Stimulated activated CD4-positive, alpha-beta T cell treated with anti-CD3 and anti-CD28 coated beads, Interleukin-2, amount 100 ng/mL, for 48 hours (primary cell): ENCODE results near the gene FAF1.

Experiments used
- DNase-seq, 2 donors: peaks; one replicate each; pipeline ENCODE4 v3.0.0-alpha.2; 2020

FAF1 gene

DNA sequence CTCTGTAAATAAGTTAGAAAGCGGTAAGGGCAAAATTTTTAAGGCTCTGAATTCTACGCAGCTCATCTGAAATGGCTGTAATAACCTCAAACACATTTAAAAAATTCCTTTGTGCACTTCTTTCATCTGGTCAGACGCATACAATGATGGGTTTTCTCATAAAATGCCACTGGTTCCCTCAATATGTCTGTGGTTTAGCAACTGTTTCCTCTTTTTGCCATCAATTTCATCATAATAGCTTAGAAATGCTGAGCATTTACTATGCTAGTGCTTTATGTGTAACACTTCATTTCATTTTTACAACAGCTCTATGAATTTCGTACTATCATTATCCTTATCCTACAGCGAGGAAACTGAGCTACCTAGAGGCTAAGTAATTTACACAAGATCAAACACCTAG, 501.6 kb downstream of the FAF1 start:
- no peak for DNase-seq

- DNase-seq, result no peak
These were observed 505.2 kb downstream of the FAF1 start for GRCh38 chr1:50454911-50455310.

DNA sequence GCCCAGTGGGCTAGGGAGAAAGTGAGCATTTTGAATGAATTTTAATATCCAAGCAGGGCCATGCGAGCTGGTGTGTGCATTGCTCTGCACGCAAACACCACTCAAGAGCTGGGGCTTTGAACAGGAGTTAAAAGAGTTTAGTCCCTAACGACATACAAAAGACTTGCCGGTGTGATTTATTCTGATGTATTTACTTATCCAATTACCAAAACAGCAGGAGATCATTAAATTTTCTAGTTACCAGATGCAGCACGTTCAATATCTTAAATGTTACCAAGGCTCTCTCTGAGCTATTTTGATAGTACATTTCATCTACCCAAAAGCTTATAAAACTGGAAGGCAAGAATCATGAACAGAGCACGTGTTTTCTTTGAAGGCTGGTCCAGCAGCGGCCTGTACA, 506.8 kb downstream of the FAF1 start:
- DNase-seq, result no peak

DNA sequence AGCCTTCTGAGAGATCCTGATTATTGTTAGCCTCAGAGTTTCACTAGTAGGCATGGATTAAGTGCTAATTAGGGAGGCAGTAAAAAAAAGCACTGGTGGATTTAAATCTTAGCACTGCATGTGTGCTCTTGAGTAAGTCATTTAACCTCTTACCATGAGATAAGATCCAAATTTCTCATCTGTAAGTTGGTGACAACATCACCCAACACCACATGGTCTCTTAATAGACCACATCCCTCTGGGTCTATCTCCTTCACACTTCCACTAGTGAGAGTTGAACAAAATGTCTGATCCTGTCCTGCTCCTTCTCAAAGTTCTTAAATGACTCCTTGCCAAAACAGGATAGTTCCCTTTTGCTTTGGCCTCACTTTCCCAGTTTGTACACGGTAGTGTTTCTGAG, 507.4 kb downstream of the FAF1 start:
- DNase-seq, result no peak

DNA sequence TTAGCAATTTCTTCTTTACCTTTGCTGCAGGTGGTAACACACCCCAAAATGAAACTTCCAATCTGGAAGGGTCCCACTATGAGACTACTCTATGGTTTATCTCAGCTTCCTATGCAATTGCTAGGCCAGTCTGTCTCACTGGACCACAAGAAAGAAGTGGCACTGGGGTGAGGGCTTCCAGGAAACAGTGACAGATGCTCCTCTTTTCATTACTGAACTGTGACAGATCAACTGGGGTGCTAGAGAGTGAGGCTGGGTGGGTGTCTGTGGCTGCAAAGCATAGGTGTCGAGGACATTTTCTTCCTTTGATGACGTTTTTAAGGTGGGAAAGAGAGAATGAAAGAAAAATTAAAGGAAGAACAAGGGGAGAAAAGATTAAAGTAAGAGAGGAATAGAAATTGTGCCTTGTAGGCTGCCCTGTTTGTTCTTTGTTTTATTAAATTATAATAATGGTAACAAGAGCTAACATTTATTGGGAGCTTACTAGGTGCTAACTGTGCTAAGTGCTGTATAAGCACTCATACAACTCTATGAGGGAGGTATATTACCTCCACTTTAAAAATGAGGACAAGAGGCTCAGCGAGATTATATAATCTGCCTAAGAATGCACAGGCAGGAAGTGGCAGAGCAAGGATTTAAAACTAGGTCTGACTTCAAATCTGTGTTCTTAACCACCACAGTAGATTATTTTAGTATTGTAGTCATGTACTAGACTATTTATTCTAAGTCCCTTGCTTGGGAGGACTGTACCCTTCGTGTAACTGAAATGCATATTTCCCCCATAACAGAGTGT, 509.0 kb downstream of the FAF1 start:
- DNase-seq, result no peak

- no peak for DNase-seq
These were observed 512.1 kb downstream of the FAF1 start for GRCh38 chr1:50447961-50448360.

DNA sequence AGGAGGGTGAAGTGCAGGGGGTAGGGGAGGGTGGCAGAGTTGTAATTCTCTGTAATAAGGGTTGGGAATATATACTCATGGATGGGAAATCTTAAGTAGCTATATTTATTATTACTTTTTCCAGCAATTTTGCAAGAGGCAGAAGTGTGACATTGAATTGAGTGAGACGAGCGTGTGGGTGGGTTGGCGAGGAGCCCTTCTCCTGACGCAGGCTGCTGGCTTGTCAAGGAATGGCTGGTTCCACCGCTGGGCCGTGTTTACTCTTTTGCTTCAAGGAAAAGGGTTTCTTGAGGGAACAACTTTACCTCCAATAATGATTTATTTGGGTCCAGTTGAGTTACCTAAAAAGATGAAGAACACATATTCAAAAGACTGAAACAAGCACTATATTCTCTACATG, 518.9 kb downstream of the FAF1 start:
- DNase-seq, result no peak

DNA sequence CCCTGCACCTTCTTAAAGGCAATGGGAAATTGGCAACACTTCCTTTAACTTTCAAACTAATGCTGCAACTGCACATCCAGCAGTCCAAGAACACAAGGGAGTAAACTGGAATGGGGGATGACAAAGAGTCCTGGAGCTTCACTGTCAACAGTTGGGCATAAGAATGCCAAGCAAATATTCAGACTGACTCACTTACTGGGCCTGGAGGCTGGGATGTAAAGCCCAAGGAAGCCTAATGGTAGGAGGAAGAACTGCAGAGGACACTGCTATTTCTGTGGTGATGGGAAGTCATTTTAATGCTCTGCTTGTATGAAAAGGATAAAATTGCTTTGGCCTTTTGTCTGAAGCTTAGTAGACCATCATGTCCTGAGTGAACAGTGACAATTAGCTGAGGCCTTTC, 521.1 kb downstream of the FAF1 start:
- no peak for DNase-seq

- DNase-seq, result no peak
These were observed 523.6 kb downstream of the FAF1 start for GRCh38 chr1:50436489-50436888.

GRCh38 chr1:50430010-50430405, 530.1 kb downstream of the FAF1 start:
- no peak for DNase-seq

GRCh38 chr1:50427818-50428779, 532.0 kb downstream of the FAF1 start:
- no peak for DNase-seq

DNA sequence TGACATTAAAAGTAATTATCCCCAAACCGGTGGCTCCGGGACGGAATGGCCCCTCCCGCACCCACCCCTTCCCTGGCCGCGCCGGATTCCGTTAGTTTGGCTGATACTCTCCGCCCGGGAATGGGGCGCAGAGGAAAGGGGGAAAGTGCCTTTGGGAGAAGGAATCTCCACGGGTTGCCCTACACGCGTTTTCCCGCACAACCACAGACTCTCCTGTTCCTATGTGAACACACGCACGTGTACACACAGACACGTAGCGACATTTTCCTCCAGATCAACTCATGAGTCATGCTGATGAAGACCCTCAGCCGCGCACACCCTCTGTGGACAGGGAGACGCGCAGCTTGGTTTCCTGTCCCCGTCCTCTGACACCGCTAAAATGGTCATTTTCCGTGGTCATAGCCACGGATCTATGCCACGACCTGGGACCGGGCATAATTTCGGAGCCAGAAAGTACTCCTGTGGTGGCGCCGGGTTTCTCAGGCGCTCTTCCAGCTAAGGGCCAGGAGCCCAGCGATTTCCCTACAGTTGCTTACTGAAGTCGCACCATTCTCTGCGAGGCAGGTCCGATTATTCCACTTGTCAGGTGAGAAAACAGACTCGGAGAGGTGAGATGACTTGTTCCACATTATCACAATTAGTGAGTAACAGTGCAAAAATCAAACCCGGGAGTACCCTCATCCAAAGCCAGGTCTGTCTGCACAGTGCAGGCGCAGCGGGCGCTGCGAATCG, 532.8 kb downstream of the FAF1 start:
- no peak for DNase-seq

DNA sequence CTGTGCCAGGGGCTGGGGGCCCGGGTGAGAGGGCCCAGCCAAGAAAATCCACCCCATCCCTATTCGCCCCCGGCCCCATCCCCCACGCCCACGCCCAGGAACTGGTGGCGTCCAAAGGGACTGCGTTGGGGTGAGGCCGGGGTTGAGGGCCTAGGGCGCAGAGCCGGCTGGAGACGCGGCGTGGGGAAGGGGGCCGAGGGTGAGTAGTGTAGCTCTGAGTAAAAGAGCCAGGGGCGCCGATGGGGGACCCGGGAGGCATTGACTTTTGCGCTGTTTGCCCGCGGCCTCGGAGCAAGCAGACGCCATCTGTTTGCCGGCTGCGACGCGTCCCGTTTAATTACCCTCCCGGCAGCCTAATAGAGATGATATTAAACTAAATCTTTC, 533.4 kb downstream of the FAF1 start:
- DNase-seq, result no peak

GRCh38 chr1:50426108-50426700, 533.9 kb downstream of the FAF1 start:
- DNase-seq, result no peak

DNA sequence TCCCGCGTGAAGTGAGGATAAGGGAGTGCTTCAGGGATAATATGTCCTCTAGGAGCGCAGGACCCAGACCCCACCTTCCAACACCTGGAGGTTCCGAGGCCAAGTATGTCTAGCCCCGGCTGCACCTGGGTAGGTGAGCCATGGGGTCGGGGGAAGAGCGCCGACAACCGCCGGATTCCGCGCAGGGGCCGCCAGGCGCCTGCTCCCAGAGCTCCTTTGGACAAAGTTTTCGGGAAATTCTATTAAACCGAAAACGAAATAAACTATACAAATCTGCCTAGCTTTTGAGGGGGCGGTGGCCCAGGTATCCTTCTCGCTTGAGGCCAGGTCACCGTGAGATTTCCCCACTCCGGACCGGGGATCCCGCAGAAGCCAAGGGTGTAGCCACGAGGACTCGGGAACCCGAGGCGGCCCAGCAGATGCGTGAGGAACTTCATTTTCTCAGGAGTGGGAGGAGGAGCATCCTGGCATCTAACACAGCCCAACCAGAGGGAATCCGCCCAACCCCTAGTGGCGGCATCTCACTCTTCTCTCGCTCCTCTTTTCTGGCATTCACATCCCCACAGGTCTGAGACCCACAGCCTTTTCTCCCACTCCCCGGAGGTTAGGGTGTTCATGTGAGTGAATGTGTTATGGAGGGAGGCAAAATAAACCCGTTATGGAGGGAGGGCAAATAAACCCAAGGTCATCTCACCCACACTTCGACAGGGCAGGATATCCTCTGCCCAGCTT, 534.5 kb downstream of the FAF1 start:
- no peak for DNase-seq

GRCh38 chr1:50424884-50425375, 535.1 kb downstream of the FAF1 start:
- DNase-seq, result no peak

DNA sequence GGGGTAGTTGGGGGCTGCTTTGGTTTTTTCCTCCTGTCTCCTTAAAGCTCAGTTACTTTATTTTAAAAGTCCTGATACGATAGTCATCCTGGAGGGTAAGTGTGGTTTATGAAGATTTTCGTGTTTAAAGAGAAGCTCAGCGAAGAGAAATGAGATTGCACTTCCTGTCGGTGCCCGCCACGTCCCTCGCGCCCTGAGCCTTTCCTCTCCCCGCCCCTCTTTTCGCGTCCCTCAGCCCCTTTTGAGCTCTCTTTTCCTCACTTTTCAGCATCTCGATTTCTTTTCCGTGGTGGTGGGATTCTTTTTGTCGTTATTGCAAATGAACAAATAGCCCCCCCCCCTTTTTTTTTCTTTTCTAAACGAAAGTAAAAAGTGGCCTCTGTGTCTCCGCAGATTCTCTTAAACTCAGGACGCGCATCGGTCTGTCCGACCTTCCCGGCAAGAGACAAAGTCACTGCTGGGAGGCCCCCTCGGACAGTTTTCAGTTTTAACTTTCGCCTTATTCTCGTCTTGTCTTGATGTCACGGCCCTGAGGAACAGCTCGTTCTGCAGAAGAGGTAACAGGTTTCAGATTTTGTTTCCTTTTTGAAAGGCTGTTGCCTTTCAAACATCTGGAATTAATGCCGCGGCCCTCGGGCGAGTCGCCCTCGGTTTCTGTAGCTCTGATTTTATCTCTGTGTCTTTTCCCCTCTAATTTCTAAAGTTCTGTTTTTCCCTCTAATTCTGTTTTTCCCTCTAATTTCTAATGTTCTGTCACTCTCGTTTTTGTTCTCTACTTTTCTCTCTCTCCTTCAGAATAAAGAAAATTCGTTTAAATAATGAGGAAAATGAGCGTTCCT, 535.8 kb downstream of the FAF1 start:
- DNase-seq, result no peak

GRCh38 chr1:50423670-50424000, 536.4 kb downstream of the FAF1 start:
- no peak for DNase-seq

- DNase-seq, result no peak
These were observed 537.0 kb downstream of the FAF1 start, which contains the start of gene DMRTA2 for GRCh38 chr1:50422946-50423669. DMRTA2 (minus strand) TSS chr1:50423443; CDS start chr1:50421536, 1,907 bp downstream.

GRCh38 chr1:50422675-50422945, 537.5 kb downstream of the FAF1 start:
- no peak for DNase-seq
